ENCODE results near the gene WNT7A.

WNT7A gene

GRCh38 chr3:13770170-13771169 lies 109.4 kb downstream of the WNT7A start:
- no peak for DNase-seq (ENCODE audit: low read depth)

DNA sequence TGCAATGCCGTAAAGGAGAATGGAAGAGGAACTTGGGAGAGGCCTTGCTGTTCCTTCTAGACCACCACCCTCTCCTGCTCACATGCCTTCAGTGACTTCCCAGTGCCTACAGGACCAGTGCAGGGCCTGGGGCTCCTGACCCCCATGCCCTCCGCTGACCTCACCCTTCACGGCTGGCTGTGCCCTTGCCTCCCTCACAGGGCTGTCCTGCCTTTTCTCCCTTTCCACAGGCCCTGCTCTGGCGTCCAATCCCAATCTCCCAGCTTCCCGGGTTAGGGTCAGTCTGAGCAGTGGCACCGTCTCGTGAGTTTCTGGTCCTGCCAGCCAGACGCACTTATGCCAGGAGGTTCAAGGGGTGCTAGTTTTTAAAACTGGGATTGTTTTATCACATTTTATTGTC lies 110.4 kb downstream of the WNT7A start:
- DNase-seq (ENCODE audit: low read depth), result no peak

- DNase-seq (ENCODE audit: low read depth), result no peak
These were observed 111.4 kb downstream of the WNT7A start for GRCh38 chr3:13768453-13768852.

- no peak for DNase-seq (ENCODE audit: low read depth)
These were observed 112.0 kb downstream of the WNT7A start for GRCh38 chr3:13767896-13768295.

DNA sequence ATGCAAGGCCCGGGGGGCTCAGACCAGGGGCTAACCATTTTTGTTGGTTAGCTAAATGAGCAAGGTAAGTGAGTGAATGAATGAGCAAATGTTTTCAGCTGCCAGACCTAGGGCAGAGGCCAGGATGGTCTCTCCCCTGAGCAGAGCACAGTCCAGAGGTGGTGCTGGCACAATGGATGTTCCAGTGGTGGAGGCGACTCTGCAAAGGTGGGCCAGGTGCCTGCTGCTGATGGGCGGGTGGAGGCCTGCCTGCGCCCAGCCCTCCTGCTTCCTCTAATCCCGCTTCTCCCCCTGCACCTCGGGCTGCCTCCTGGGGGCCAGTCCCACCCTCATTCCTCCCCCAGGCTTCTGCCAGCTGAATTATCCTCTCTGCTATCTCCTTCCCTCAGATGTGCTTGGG lies 112.8 kb downstream of the WNT7A start:
- no peak for DNase-seq (ENCODE audit: low read depth)

All from activated gamma-delta T cell treated with anti-CD3 and anti-CD28 coated beads, Interleukin-2, amount 50 U/mL, for 16 hours (primary cell).